Measurements from ENCODE around the gene TIMP2.
"Not testable (repeated sequence)": the region's sequence is repeated elsewhere in the genome, so short reads cannot be mapped to it uniquely, and the experiment has no call there.

DNA sequence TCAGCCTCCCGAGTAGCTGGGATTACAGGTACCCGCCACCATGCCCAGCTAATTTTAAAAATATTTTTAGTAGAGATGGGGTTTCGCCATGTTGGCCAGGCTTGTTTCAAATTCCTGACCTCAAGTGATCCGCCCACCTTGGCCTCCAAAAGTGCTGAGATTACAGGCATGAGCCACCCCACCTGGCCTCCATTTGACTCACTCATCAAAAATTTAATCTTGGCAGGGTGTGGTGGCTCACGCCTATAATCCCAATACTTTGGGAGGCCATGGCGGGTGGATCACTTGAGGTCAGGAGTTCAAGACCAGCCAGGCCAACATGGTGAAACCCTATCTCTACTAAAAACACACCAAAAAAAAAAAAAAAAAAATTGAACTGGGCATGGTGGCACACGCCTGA lies 13.6 kb downstream of the TIMP2 start:
- not testable (repeated sequence) for TF ChIP-seq EP300 (conservative IDR thresholded peaks at IDR 0.05; ENCODE audit: poor library complexity, severe bottlenecking); EZH2 (IDR thresholded peaks at IDR 0.05; ENCODE audit: borderline replicate concordance, insufficient read depth, low read length, poor library complexity, severe bottlenecking); POLR2AphosphoS5 (IDR thresholded peaks at IDR 0.05); MXI1 (conservative IDR thresholded peaks at IDR 0.05; ENCODE audit: poor library complexity, severe bottlenecking); TAF1 (IDR thresholded peaks at IDR 0.05; ENCODE audit: low read depth)
- TF ChIP-seq, protein P1, sequence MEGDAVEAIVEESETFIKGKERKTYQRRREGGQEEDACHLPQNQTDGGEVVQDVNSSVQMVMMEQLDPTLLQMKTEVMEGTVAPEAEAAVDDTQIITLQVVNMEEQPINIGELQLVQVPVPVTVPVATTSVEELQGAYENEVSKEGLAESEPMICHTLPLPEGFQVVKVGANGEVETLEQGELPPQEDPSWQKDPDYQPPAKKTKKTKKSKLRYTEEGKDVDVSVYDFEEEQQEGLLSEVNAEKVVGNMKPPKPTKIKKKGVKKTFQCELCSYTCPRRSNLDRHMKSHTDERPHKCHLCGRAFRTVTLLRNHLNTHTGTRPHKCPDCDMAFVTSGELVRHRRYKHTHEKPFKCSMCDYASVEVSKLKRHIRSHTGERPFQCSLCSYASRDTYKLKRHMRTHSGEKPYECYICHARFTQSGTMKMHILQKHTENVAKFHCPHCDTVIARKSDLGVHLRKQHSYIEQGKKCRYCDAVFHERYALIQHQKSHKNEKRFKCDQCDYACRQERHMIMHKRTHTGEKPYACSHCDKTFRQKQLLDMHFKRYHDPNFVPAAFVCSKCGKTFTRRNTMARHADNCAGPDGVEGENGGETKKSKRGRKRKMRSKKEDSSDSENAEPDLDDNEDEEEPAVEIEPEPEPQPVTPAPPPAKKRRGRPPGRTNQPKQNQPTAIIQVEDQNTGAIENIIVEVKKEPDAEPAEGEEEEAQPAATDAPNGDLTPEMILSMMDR (IDR thresholded peaks at IDR 0.05; ENCODE audit: poor library complexity, severe bottlenecking) = not testable (repeated sequence)
